ENCODE measurements around the gene PSORS1C1.

PSORS1C1 gene

GRCh38 chr6:31135710-31136109 is 21.1 kb downstream of the PSORS1C1 start:
- DNase-seq (ENCODE audit: low read depth) = no peak
- TF ChIP-seq, protein P1, sequence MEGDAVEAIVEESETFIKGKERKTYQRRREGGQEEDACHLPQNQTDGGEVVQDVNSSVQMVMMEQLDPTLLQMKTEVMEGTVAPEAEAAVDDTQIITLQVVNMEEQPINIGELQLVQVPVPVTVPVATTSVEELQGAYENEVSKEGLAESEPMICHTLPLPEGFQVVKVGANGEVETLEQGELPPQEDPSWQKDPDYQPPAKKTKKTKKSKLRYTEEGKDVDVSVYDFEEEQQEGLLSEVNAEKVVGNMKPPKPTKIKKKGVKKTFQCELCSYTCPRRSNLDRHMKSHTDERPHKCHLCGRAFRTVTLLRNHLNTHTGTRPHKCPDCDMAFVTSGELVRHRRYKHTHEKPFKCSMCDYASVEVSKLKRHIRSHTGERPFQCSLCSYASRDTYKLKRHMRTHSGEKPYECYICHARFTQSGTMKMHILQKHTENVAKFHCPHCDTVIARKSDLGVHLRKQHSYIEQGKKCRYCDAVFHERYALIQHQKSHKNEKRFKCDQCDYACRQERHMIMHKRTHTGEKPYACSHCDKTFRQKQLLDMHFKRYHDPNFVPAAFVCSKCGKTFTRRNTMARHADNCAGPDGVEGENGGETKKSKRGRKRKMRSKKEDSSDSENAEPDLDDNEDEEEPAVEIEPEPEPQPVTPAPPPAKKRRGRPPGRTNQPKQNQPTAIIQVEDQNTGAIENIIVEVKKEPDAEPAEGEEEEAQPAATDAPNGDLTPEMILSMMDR (IDR thresholded peaks at IDR 0.05; ENCODE audit: low read length, missing control alignments) = no peak
- no peak overlapping the region for H3K4me3 ChIP-seq (replicated peaks; ENCODE audit: low read depth, low read length)

GRCh38 chr6:31138982-31139381 is 24.4 kb downstream of the PSORS1C1 start, which contains the start of gene PSORS1C2:
Gene PSORS1C2, minus strand, starts transcription at chr6:31139066. Its CDS starts 40 bp downstream, at chr6:31139026.
- H3K4me3 ChIP-seq (replicated peaks; ENCODE audit: low read depth, low read length) = no peak within 1 kb of the TSS
- TF ChIP-seq, protein P1 (IDR thresholded peaks at IDR 0.05; ENCODE audit: low read length, missing control alignments) = no peak
- DNase-seq (ENCODE audit: low read depth) = no peak

DNA sequence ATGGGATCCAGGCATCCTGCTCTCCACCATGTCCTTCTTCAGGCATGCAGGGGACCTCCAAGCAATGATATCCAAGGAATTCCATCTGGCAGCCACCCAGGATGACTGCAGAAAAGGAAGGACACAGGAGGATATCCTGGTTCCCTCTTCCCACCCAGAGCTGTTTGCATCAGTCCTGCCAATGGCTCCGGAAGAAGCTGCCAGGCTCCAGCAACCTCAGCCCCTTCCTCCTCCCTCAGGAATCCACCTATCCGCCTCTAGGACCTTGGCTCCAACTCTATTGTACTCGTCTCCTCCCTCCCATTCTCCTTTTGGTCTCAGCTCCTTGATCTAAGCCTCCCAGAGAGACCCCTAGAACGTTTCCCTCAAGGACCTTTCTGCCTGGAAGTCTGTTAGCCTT is 25.0 kb downstream of the PSORS1C1 start:
- H3K4me3 ChIP-seq (replicated peaks; ENCODE audit: low read depth, low read length) = no peak overlapping the region
- TF ChIP-seq, protein P1 (IDR thresholded peaks at IDR 0.05; ENCODE audit: low read length, missing control alignments) = no peak
- DNase-seq (ENCODE audit: low read depth) = peak; percentile 73

DNA sequence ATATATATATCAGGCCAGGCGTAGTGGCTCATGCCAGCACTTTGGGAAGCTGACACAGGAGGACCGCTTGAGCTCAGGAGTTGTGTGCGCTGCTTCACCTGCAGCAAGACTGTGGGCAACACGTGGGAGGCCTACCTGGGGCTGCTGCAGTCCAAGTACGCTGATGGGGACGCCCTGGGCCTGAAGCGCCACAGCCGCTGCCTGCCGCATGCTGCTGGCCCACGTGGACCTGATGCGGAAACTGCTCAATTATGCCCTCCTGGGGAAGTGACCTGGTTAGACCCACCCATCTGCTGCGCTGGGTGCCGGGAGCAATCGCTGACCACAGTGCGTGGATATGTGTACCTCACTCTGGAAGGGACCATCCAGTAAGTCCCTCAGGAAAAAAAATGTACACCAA is 26.0 kb downstream of the PSORS1C1 start:
- TF ChIP-seq, protein P1 (IDR thresholded peaks at IDR 0.05; ENCODE audit: low read length, missing control alignments) = no peak
- no peak overlapping the region for H3K4me3 ChIP-seq (replicated peaks; ENCODE audit: low read depth, low read length)
- no peak for DNase-seq (ENCODE audit: low read depth)

DNA sequence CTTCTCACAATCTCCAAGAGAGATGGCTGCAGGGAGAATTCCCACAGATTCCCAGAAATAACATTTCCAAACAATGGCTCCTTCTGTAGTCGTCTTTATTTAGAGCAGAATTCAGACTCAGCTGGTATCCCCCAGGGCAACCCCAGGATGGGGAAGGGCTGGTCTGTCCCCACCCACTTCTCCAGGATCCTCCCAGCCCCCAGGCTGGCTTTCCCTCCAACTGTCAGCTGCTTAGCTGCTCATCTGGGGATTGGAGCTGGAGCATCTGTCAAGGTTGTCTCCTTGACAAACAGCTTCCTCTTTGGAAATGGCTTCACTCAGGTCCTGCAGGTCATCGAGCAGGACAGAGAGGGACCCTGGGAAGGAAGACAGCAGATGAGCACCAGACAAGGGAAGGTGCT is 27.8 kb downstream of the PSORS1C1 start:
- TF ChIP-seq, protein P1 (IDR thresholded peaks at IDR 0.05; ENCODE audit: low read length, missing control alignments) = no peak
- no peak for DNase-seq (ENCODE audit: low read depth)
- H3K4me3 ChIP-seq (replicated peaks; ENCODE audit: low read depth, low read length) = no peak overlapping the region

- peak; percentile 90 for DNase-seq (ENCODE audit: low read depth)
- H3K4me3 ChIP-seq (replicated peaks; ENCODE audit: low read depth, low read length) = no peak overlapping the region
- TF ChIP-seq, protein P1 (IDR thresholded peaks at IDR 0.05; ENCODE audit: low read length, missing control alignments) = no peak
Observed at GRCh38 chr6:31143148-31143547, 28.5 kb downstream of the PSORS1C1 start.

- DNase-seq (ENCODE audit: low read depth) = no peak
- TF ChIP-seq, protein P1 (IDR thresholded peaks at IDR 0.05; ENCODE audit: low read length, missing control alignments) = no peak
- no peak overlapping the region for H3K4me3 ChIP-seq (replicated peaks; ENCODE audit: low read depth, low read length)
Observed at GRCh38 chr6:31144296-31144969, 29.8 kb downstream of the PSORS1C1 start.
